BJ (cell line): Measurements from ENCODE around the gene SYNE1. TPM values are rescaled to one million over a fixed set of nuclear protein-coding genes. Genes with fewer than 3 reads are reported as not detected.
A peak's percentile ranks its signal among the peaks of the same experiment; 100 is the strongest.

Experiments used
- CTCF ChIA-PET: fragments of 350-600 bp; formaldehyde crosslinking; extraction: SDS; loops from one replicate; lab custom pipeline; 2021; ENCODE audit warnings: antibody characterized with exemption, inconsistent platforms; lab: Yijun Ruan, JAX
- POLR2A ChIA-PET: fragments of 300-600 bp; sonication (Branson Sonifier 250); formaldehyde crosslinking; extraction: SDS; loops from one replicate; lab custom pipeline; 2021; ENCODE audit warnings: antibody characterized with exemption; lab: Charles Lee
- DNase-seq: peaks from one replicate; pipeline ENCODE4 v3.0.0-alpha.2; 2011; ENCODE audit warnings: low read depth
- H3K27me3 ChIP-seq: 2 replicates; pipeline ENCODE4 v1.6.0; 2011; ENCODE audit warnings: low read length; ENCODE audit not compliant: control insufficient read depth, insufficient read depth
- H3K36me3 ChIP-seq: 2 replicates; pipeline ENCODE4 v1.5.1; 2011; ENCODE audit warnings: low read length; ENCODE audit not compliant: control insufficient read depth, insufficient read depth
- H3K4me3 ChIP-seq: 2 replicates; pipeline ENCODE4 v1.5.1; 2011; ENCODE audit warnings: low read depth, mild to moderate bottlenecking, control low read depth, low read length
- polyA plus RNA-seq: library from polyadenylated mRNA; depleted of rRNA; stranded (reverse); fragments of >200 nt; gene quantifications from 2 replicates; pipeline ENCODE4 v1.2.3, GENCODE V29; 2011
- TF ChIP-seq, protein P1 (sequence below): IDR thresholded peaks from 2 replicates; pipeline ENCODE4 v1.5.1; 2011; ENCODE audit warnings: low read depth, mild to moderate bottlenecking, control low read depth, inconsistent platforms, low read length, moderate library complexity; ENCODE audit not compliant: insufficient read depth

Gene SYNE1
- polyA plus RNA-seq, 1 experiment = 44.2 TPM

- no peak for DNase-seq
- TF ChIP-seq, protein P1, sequence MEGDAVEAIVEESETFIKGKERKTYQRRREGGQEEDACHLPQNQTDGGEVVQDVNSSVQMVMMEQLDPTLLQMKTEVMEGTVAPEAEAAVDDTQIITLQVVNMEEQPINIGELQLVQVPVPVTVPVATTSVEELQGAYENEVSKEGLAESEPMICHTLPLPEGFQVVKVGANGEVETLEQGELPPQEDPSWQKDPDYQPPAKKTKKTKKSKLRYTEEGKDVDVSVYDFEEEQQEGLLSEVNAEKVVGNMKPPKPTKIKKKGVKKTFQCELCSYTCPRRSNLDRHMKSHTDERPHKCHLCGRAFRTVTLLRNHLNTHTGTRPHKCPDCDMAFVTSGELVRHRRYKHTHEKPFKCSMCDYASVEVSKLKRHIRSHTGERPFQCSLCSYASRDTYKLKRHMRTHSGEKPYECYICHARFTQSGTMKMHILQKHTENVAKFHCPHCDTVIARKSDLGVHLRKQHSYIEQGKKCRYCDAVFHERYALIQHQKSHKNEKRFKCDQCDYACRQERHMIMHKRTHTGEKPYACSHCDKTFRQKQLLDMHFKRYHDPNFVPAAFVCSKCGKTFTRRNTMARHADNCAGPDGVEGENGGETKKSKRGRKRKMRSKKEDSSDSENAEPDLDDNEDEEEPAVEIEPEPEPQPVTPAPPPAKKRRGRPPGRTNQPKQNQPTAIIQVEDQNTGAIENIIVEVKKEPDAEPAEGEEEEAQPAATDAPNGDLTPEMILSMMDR = no peak
- no peaks in the 10 kb centered on the region for H3K27me3 ChIP-seq
- ChIA-PET CTCF (interaction anchor here (0.9 to 1.2 kb wide), 2 partner anchors 20 to 22 kb away, joined by 3 read pairs; no protein-coding TSS in a partner anchor), POLR2A (no interaction called here)
- peaks cover 3% of the 10 kb centered on the region for H3K36me3 ChIP-seq
- H3K4me3 ChIP-seq = no peak overlapping the region
These were observed 321.1 kb downstream of the SYNE1 start for GRCh38 chr6:152316024-152316423.

DNA sequence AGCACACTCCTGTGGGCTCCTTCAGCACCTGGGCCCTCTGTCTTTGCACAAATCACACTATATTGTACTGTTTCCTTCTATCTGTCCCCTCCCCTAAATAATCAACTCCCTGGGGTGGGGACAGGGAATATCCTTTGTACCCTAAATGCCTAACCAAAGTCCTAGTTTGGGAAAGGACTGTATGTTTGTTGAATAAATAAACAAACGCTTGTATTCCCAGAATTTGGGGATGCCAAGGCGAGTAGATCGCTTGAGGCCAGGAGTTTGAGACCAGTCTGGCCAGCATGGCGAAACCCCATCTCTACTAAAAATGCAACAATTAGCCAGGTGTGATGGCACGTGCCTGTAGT, 322.7 kb downstream of the SYNE1 start:
- CTCF ChIA-PET = no interaction called here
- DNase-seq = no peak
- TF ChIP-seq, protein P1 = no peak
- Histone ChIP-seq H3K4me3 (no peak overlapping the region), H3K36me3 (peaks cover 5% of the 10 kb centered on the region), H3K27me3 (no peaks in the 10 kb centered on the region)
- POLR2A ChIA-PET = no interaction called here

DNA sequence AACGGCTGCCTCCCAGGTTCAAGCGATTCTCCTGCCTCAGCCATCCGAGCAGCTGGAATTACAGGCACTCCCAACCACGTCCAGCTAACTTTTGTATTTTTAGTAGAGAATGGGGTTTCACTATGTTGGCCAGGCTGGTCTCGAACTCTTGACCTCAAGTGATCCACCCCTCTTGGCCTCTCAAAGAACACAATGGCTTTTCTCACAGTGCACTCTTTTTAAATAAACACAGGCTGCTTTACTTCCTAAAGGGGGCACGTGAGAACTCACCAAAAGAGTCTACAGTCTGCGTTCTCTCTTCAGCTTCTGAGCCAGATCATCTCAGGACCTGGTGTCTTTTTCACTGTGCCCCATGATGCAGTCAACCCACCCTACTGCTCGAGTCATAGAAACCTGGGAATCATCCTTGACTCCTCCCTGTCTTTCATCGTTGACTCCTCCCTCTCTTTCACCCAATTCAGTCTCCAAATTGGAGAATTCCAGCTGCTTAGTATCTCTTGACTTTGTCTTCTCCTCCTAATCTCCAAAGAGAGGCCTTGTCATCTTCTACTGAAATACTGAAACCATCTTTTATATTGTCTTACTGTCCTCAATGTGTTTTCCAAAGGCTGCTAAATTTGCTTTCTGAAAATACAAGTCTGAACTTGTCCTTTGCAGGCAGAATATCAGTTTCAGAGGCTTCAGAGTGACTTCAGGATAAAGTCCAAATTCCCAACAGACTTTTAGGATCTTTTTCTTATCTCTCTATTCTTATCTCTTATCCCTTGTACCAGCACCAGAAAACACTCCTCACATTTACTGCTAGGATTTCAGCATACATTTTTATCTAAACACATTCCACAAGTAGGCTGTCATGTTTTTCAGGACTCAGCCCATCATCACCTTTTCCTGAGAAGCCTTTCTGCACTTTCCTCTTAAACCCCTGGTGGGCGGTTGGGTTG, 323.4 kb downstream of the SYNE1 start:
- ChIA-PET POLR2A (no interaction called here), CTCF (interaction anchor here (0.6 to 0.9 kb wide), 2 partner anchors 12 to 34 kb away, joined by 3 to 4 read pairs; no protein-coding TSS in a partner anchor)
- TF ChIP-seq, protein P1 = 0 out of 2 replicates have a peak, but pooled peaks have one; percentile 3
- no peaks in the 10 kb centered on the region for H3K27me3 ChIP-seq
- H3K4me3 ChIP-seq = no peak overlapping the region
- peaks cover 5% of the 10 kb centered on the region for H3K36me3 ChIP-seq
- DNase-seq = no peak

- Histone ChIP-seq H3K36me3 (peaks cover 7% of the 10 kb centered on the region), H3K4me3 (no peak overlapping the region), H3K27me3 (no peaks in the 10 kb centered on the region)
- POLR2A ChIA-PET = no interaction called here
- CTCF ChIA-PET = no interaction called here
- TF ChIP-seq, protein P1 = no peak
- no peak for DNase-seq
These were observed 324.7 kb downstream of the SYNE1 start for GRCh38 chr6:152312434-152312833.

DNA sequence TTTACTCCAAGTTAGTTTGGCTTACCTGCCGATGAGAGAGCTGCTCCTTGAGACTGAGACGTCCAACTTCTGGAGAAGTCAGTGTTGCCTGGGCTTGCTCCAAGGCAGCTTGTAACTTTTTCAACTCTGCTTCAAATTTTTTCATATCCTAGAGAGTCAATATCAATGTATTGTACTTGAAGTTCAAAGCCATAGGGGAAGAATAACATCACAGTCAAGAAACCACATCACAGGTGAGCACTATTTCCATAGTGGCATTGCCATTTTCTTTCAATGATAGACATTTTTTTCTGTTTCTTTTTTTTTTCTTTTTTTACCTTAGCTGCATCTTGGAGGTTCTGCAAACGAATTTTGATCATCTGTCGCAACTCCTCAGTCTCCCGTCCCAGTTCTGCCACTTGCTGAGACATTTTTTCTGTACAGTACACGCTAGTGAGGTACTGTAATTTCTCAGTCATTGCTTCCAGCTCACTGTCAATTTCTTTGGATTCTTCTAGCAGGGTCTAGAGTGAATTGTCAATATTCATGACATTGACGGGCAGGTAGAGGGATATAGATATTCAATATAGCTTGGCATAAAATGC, 326.7 kb downstream of the SYNE1 start:
- POLR2A ChIA-PET = no interaction called here
- DNase-seq = no peak
- TF ChIP-seq, protein P1 = no peak
- Histone ChIP-seq H3K27me3 (no peaks in the 10 kb centered on the region), H3K4me3 (no peak overlapping the region), H3K36me3 (peaks cover 7% of the 10 kb centered on the region)
- CTCF ChIA-PET = interaction anchor here (0.7 to 1.4 kb wide), 2 partner anchors 26 to 28 kb away, joined by 3 to 4 read pairs; no protein-coding TSS in a partner anchor
